ENCODE measurements around the gene ABLIM1. TPM values are rescaled to one million over a fixed set of nuclear protein-coding genes. Genes with fewer than 3 reads are reported as not detected.

ABLIM1 gene
- total RNA-seq, 4 donors from 2014 or later: 75.2 to 172 (median 110) TPM

DNA sequence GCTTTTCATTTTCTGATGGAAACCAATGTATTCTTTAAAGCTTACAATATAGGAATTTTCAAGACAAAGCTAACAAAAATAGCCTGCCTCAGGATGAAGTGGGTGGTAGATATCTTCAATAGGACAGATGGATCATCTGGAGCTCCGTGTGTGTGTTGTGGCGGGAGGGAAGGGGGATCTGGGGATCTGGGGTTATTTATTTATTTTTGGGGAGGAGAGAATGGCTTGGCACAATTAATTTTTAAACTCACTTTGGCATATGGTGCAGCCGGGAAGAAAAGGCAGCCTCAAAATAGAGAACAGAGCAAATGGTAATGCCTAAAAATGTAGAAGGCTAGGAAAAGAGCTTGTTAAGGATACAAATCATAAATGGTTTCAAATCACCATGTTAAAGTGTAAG is 11.6 kb upstream of the ABLIM1 start:
- H3K4me1 ChIP-seq: peaks cover 0 to 7% (median 0%) of the 10 kb centered on the region in 3 donors
- H3K4me3 ChIP-seq: no peak overlapping the region
- no peaks in the 10 kb centered on the region for H3K27me3 ChIP-seq
- TF ChIP-seq EP300 (IDR thresholded peaks at IDR 0.05) (no peak), POLR2A (IDR thresholded peaks at IDR 0.05) (no peak), POLR2AphosphoS5 (IDR thresholded peaks at IDR 0.05) (no peak)
- TF ChIP-seq, protein P1, sequence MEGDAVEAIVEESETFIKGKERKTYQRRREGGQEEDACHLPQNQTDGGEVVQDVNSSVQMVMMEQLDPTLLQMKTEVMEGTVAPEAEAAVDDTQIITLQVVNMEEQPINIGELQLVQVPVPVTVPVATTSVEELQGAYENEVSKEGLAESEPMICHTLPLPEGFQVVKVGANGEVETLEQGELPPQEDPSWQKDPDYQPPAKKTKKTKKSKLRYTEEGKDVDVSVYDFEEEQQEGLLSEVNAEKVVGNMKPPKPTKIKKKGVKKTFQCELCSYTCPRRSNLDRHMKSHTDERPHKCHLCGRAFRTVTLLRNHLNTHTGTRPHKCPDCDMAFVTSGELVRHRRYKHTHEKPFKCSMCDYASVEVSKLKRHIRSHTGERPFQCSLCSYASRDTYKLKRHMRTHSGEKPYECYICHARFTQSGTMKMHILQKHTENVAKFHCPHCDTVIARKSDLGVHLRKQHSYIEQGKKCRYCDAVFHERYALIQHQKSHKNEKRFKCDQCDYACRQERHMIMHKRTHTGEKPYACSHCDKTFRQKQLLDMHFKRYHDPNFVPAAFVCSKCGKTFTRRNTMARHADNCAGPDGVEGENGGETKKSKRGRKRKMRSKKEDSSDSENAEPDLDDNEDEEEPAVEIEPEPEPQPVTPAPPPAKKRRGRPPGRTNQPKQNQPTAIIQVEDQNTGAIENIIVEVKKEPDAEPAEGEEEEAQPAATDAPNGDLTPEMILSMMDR (IDR thresholded peaks at IDR 0.05): no peak
- no peak overlapping the region for H3K27ac ChIP-seq
- no peaks in the 10 kb centered on the region for H3K9me3 ChIP-seq
- no peak for ATAC-seq
- no peaks in the 10 kb centered on the region for H3K36me3 ChIP-seq
- 67 to 84% methylated on average over 3 of the region's 3 CpGs for WGBS, 2 donors (ENCODE audit: low coverage in 1 of 2)

DNA sequence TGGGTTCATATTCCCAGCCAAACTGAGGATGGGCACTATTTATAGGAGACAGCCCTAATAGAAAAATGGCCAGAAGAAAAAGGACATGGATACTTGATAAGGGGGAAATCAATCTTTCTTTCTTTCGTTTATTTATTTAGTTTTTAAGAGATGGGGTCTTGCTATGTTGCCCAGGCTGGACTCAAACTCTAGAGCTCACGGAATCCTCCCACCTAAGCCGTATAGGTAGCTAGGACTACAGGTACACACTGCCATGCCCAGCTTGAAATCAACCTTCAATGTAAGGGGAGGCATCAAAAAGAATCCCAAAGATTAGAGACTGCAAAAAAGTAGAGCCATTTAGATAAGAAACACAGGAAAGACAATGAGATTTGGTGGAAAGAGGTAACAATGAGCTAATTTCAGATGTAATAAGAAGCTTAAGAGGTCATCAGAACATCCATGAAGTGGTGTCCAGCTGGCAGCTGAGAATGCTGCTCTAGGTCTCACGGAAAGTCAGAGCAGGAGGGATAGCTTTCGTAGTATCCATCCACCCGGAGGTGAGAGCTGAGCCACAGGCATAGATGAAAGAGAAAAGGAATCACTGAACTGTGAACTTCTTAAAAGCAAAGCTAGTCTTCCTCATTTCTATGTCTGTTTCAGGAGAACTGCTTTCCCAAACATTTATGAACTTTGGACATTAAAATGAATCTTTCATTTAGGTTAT is 10.5 kb upstream of the ABLIM1 start:
- H3K9me3 ChIP-seq: no peaks in the 10 kb centered on the region
- H3K27ac ChIP-seq: no peak overlapping the region
- no peak overlapping the region for H3K4me3 ChIP-seq
- TF ChIP-seq POLR2AphosphoS5 (IDR thresholded peaks at IDR 0.05) (no peak), EP300 (IDR thresholded peaks at IDR 0.05) (no peak), POLR2A (IDR thresholded peaks at IDR 0.05) (no peak)
- TF ChIP-seq, protein P1 (IDR thresholded peaks at IDR 0.05): no peak
- no peaks in the 10 kb centered on the region for H3K36me3 ChIP-seq
- no peak for ATAC-seq
- H3K4me1 ChIP-seq: peaks cover 0 to 11% (median 0%) of the 10 kb centered on the region in 3 donors
- WGBS, 2 donors (ENCODE audit: low coverage in 1 of 2): 84 to 96% methylated on average over 6 of the region's 6 CpGs
- no peaks in the 10 kb centered on the region for H3K27me3 ChIP-seq

GRCh38 chr10:114665873-114666272 is 7.8 kb upstream of the ABLIM1 start:
- H3K4me1 ChIP-seq: peaks cover 0 to 11% (median 0%) of the 10 kb centered on the region in 3 donors
- H3K36me3 ChIP-seq: no peaks in the 10 kb centered on the region
- no peak for TF ChIP-seq EP300 (IDR thresholded peaks at IDR 0.05)
- TF ChIP-seq, protein P1 (IDR thresholded peaks at IDR 0.05): no peak
- TF ChIP-seq POLR2AphosphoS5 (IDR thresholded peaks at IDR 0.05): no peak
- no peak for TF ChIP-seq POLR2A (IDR thresholded peaks at IDR 0.05)
- no peak overlapping the region for H3K4me3 ChIP-seq
- no peak overlapping the region for H3K27ac ChIP-seq
- no peak for ATAC-seq
- H3K27me3 ChIP-seq: no peaks in the 10 kb centered on the region
- WGBS, 2 donors (ENCODE audit: low coverage in 1 of 2): 70 to 89% methylated on average over 1 of the region's 1 CpG
- peaks cover 0 to 7% (median 0%) of the 10 kb centered on the region in 3 donors for H3K9me3 ChIP-seq

- H3K27ac ChIP-seq: no peak overlapping the region
- no peaks in the 10 kb centered on the region for H3K36me3 ChIP-seq
- TF ChIP-seq POLR2A (IDR thresholded peaks at IDR 0.05): no peak
- no peak for TF ChIP-seq EP300 (IDR thresholded peaks at IDR 0.05)
- TF ChIP-seq POLR2AphosphoS5 (IDR thresholded peaks at IDR 0.05): no peak
- TF ChIP-seq, protein P1 (IDR thresholded peaks at IDR 0.05): no peak
- H3K4me1 ChIP-seq: peaks cover 0 to 11% (median 0%) of the 10 kb centered on the region in 3 donors
- no peaks in the 10 kb centered on the region for H3K27me3 ChIP-seq
- 54 to 55% methylated on average over 2 of the region's 2 CpGs for WGBS, 2 donors (ENCODE audit: low coverage in 1 of 2)
- H3K4me3 ChIP-seq: no peak overlapping the region
- no peak for ATAC-seq
- H3K9me3 ChIP-seq: peaks cover 0 to 7% (median 0%) of the 10 kb centered on the region in 3 donors
These were observed 7.3 kb upstream of the ABLIM1 start for GRCh38 chr10:114665406-114665805.

DNA sequence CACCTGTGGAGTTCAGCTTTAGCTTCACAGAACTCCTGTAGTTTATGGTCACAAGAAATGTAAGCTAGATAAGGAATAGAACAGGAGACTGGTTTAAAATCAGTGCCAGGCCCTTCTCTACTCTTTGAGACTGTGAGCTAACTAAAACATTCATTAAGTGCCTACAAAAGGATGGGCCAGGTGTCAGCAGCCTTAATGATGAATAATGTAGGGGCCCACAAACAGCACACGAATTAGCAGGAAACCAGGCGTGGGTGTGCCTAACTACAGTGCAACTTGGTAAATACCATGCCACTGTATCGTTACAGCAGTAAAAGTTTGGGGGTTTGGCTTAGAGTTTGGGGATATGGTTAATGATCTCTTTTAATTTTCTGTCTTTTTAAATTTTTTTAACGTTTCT is 6.1 kb upstream of the ABLIM1 start:
- Histone ChIP-seq H3K9me3 (peaks cover 0 to 7% (median 0%) of the 10 kb centered on the region in 3 donors), H3K27ac (peak overlapping the region in 1 of 4 donors; percentile 11), H3K36me3 (no peaks in the 10 kb centered on the region), H3K4me3 (no peak overlapping the region), H3K4me1 (peaks cover 0 to 11% (median 0%) of the 10 kb centered on the region in 3 donors), H3K27me3 (no peaks in the 10 kb centered on the region)
- no peak for ATAC-seq
- TF ChIP-seq EP300 (IDR thresholded peaks at IDR 0.05) (no peak), POLR2AphosphoS5 (IDR thresholded peaks at IDR 0.05) (no peak), POLR2A (IDR thresholded peaks at IDR 0.05) (no peak)
- TF ChIP-seq, protein P1 (IDR thresholded peaks at IDR 0.05): no peak
- 53 to 65% methylated on average over 3 to 4 of the region's 4 CpGs for WGBS, 2 donors (ENCODE audit: low coverage in 1 of 2)
